Panc1 (cell line): ENCODE measurements around the gene CPLANE1. TPM values are rescaled to one million over a fixed set of nuclear protein-coding genes. Genes with fewer than 3 reads are reported as not detected.

Source experiments
- ATAC-seq: fragments of 200-7000 bp; cut with Tn5 transposase; 2 replicates; pipeline ENCODE4 v1.9.1; 2020; ENCODE audit warnings: mild to moderate bottlenecking, moderate library complexity
- BruUV-seq: library from RNA; stranded (reverse); fragments of 400-500 nt; replicated peaks from 2 replicates; lab custom pipeline; 2021; lab: Mats Ljungman, UMichigan
- CTCF ChIA-PET: fragments of 300-600 bp; sonication (Branson Sonifier 250); formaldehyde crosslinking; loops from one replicate; lab custom pipeline; 2022; ENCODE audit warnings: antibody characterized with exemption; lab: Charles Lee
- POLR2A ChIA-PET: fragments of 300-600 bp; sonication (Branson Sonifier 250); formaldehyde crosslinking; loops from one replicate; lab custom pipeline; 2022; ENCODE audit warnings: antibody characterized with exemption; lab: Charles Lee
- DNase-seq: peaks from one replicate; pipeline ENCODE4 v3.0.0-alpha.2; 2010; ENCODE audit warnings: low read depth, low spot score
- H3K27ac ChIP-seq: 2 replicates; pipeline ENCODE4 v1.5.1; 2011; ENCODE audit warnings: mild to moderate bottlenecking, low read length, inconsistent platforms
- H3K27me3 ChIP-seq: fragments of 200-500 bp; sonication (Bioruptor generic); 2 replicates; pipeline ENCODE4 v1.6.0; 2014; ENCODE audit warnings: low read length, inconsistent platforms; ENCODE audit not compliant: control insufficient read depth, insufficient read depth
- H3K36me3 ChIP-seq: fragments of 200-500 bp; sonication (Bioruptor generic); 2 replicates; pipeline ENCODE4 v1.5.1; 2014; ENCODE audit warnings: inconsistent platforms, mild to moderate bottlenecking, low read length, moderate library complexity; ENCODE audit not compliant: control insufficient read depth, insufficient read depth
- H3K4me1 ChIP-seq: 2 replicates; pipeline ENCODE4 v1.5.1; 2011; ENCODE audit warnings: inconsistent platforms, mild to moderate bottlenecking, low read length, moderate library complexity; ENCODE audit not compliant: control insufficient read depth, insufficient read depth
- H3K4me3 ChIP-seq, 2 experiments: 2 replicates each; pipeline ENCODE4 v1.5.1; 2011 to 2012; ENCODE audit warnings: low read depth in 2 of 2, low read length in 2 of 2, mild to moderate bottlenecking in 2 of 2, inconsistent platforms in 1 of 2, moderate library complexity in 1 of 2
- H3K9me3 ChIP-seq: fragments of 200-500 bp; sonication (Bioruptor generic); 2 replicates; pipeline ENCODE4 v1.5.1; 2014; ENCODE audit warnings: low read depth, mild to moderate bottlenecking, inconsistent platforms, low read length, moderate library complexity; ENCODE audit not compliant: control insufficient read depth, insufficient read depth
- POLR2AphosphoS5 ChIP-seq: IDR thresholded peaks from 2 replicates; pipeline ENCODE4 v1.6.1; 2012; ENCODE audit warnings: mild to moderate bottlenecking, low read depth, low read length, moderate library complexity
- SIN3A ChIP-seq: IDR thresholded peaks from 2 replicates; pipeline ENCODE4 v1.6.1; 2012; ENCODE audit warnings: low read depth, mild to moderate bottlenecking, low read length, moderate library complexity, borderline replicate concordance; ENCODE audit not compliant: insufficient read depth
- TCF7L2 ChIP-seq: IDR thresholded peaks from 2 replicates; pipeline ENCODE4 v1.6.1; 2011; ENCODE audit warnings: mild to moderate bottlenecking, low read depth, low read length, inconsistent platforms
- in situ Hi-C: cut with HindIII; loops from 2 replicates; pipeline ENCODE4 v1.10.0; 2016; ENCODE audit warnings: low sequenced_read_pairs, low pct_unique_long_range_greater_than_20kb
- intact Hi-C: fragments of 100-400 bp; cut with micrococcal nuclease; formaldehyde crosslinking; loops from one replicate; pipeline ENCODE4 v1.10.0; 2022; ENCODE audit not compliant: unreplicated experiment
- total RNA-seq: library from RNA; stranded (reverse); gene quantifications from one replicate; pipeline ENCODE4 v1.2.1, GENCODE V29; 2021; ENCODE audit not compliant: unreplicated experiment
- TF ChIP-seq, protein P1 (sequence below): fragments of 450-650 bp; IDR thresholded peaks from 2 replicates; pipeline ENCODE4 v1.5.1; 2017; ENCODE audit warnings: mild to moderate bottlenecking
- TF ChIP-seq, protein P2 (sequence below), 2 experiments: IDR thresholded peaks; 2 replicates each; pipeline ENCODE4 v1.6.1; 2011 to 2012; ENCODE audit warnings: low read depth in 2 of 2, control low read depth in 1 of 2, low read length in 1 of 2, mild to moderate bottlenecking in 1 of 2, moderate library complexity in 1 of 2; ENCODE audit not compliant: insufficient read depth in 1 of 2

The CPLANE1 gene
- total RNA-seq, 1 experiment from 2014 or later: 18.1 TPM

DNA sequence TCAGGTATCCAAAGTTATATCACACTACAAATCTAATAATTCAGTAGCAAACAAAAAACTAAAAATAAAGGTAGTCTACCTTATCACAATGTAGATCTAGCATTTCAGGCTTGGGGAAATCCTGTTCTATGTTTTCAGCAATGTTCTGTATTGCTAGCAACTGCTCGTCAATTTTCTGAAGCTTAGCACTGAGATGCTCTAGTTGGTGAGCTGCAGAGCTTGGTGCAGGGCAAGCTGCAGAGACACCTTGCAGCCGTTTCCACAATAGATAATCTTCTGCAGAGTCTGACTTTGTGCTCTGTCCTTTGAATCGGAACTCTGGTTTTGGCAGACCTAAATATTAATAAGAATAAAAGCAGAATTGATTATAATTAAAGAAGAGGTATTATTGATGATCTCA is 95.5 kb downstream of the CPLANE1 start:
- ChIA-PET POLR2A (no interaction called here), CTCF (no interaction called here)
- H3K36me3 ChIP-seq: peaks cover 10% of the 10 kb centered on the region; the same call in 1 of the 2 replicates
- H3K4me1 ChIP-seq: no peaks in the 10 kb centered on the region
- intact Hi-C loops (no loop called here), in situ Hi-C loops (no loop called here)
- ATAC-seq: no peak
- BruUV-seq: no TSS peak
- no peak overlapping the region for H3K27ac ChIP-seq
- H3K4me3 ChIP-seq: no peak overlapping the region
- TF ChIP-seq, protein P1, sequence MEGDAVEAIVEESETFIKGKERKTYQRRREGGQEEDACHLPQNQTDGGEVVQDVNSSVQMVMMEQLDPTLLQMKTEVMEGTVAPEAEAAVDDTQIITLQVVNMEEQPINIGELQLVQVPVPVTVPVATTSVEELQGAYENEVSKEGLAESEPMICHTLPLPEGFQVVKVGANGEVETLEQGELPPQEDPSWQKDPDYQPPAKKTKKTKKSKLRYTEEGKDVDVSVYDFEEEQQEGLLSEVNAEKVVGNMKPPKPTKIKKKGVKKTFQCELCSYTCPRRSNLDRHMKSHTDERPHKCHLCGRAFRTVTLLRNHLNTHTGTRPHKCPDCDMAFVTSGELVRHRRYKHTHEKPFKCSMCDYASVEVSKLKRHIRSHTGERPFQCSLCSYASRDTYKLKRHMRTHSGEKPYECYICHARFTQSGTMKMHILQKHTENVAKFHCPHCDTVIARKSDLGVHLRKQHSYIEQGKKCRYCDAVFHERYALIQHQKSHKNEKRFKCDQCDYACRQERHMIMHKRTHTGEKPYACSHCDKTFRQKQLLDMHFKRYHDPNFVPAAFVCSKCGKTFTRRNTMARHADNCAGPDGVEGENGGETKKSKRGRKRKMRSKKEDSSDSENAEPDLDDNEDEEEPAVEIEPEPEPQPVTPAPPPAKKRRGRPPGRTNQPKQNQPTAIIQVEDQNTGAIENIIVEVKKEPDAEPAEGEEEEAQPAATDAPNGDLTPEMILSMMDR: no peak
- TF ChIP-seq TCF7L2 (no peak), POLR2AphosphoS5 (no peak), SIN3A (no peak)
- TF ChIP-seq, protein P2, sequence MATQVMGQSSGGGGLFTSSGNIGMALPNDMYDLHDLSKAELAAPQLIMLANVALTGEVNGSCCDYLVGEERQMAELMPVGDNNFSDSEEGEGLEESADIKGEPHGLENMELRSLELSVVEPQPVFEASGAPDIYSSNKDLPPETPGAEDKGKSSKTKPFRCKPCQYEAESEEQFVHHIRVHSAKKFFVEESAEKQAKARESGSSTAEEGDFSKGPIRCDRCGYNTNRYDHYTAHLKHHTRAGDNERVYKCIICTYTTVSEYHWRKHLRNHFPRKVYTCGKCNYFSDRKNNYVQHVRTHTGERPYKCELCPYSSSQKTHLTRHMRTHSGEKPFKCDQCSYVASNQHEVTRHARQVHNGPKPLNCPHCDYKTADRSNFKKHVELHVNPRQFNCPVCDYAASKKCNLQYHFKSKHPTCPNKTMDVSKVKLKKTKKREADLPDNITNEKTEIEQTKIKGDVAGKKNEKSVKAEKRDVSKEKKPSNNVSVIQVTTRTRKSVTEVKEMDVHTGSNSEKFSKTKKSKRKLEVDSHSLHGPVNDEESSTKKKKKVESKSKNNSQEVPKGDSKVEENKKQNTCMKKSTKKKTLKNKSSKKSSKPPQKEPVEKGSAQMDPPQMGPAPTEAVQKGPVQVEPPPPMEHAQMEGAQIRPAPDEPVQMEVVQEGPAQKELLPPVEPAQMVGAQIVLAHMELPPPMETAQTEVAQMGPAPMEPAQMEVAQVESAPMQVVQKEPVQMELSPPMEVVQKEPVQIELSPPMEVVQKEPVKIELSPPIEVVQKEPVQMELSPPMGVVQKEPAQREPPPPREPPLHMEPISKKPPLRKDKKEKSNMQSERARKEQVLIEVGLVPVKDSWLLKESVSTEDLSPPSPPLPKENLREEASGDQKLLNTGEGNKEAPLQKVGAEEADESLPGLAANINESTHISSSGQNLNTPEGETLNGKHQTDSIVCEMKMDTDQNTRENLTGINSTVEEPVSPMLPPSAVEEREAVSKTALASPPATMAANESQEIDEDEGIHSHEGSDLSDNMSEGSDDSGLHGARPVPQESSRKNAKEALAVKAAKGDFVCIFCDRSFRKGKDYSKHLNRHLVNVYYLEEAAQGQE (IDR thresholded peaks at IDR 0.05; ENCODE audit: insufficient read depth in 1 of 2, low read depth in 2 of 2, low read length in 1 of 2): no peak
- no peaks in the 10 kb centered on the region for H3K27me3 ChIP-seq
- no peak for DNase-seq
- no peaks in the 10 kb centered on the region for H3K9me3 ChIP-seq

- BruUV-seq: TSS peak; percentile 37
Observed at GRCh38 chr5:37146896-37147295, 102.3 kb downstream of the CPLANE1 start.

More at GRCh38 chr5:37146896-37147295, 102.3 kb downstream of the CPLANE1 start:
- ATAC-seq: no peak
- ChIA-PET CTCF (no interaction called here), POLR2A (no interaction called here)
- Histone ChIP-seq H3K27me3 (no peaks in the 10 kb centered on the region), H3K27ac (no peak overlapping the region), H3K4me3 (no peak overlapping the region), H3K9me3 (no peaks in the 10 kb centered on the region; the same call in 1 of the 2 replicates), H3K36me3 (peaks cover 4% of the 10 kb centered on the region; the same call in 1 of the 2 replicates), H3K4me1 (no peaks in the 10 kb centered on the region)
- DNase-seq: no peak
- intact Hi-C loops: no loop called here
- no peak for TF ChIP-seq POLR2AphosphoS5
- TF ChIP-seq, protein P1: no peak
- TF ChIP-seq, protein P2 (IDR thresholded peaks at IDR 0.05; ENCODE audit: insufficient read depth in 1 of 2, low read depth in 2 of 2, low read length in 1 of 2): no peak
- in situ Hi-C loops: no loop called here
